CD4-positive, alpha-beta T cell (primary cell): ENCODE data around the gene ZDHHC12. TPM values are rescaled to one million over a fixed set of nuclear protein-coding genes. Genes with fewer than 3 reads are reported as not detected.

ENCODE experiments used
- ATAC-seq: fragments of 200-7000 bp; cut with Tn5 transposase; one replicate; pipeline ENCODE4 v1.10.0; 2022; ENCODE audit warnings: mild to moderate bottlenecking; ENCODE audit not compliant: poor library complexity
- CTCF ChIA-PET: fragments of 350-600 bp; sonication (Branson Sonifier 250); formaldehyde crosslinking; loops from one replicate; lab custom pipeline; 2021; ENCODE audit warnings: antibody characterized with exemption, inconsistent platforms; lab: Charles Lee
- POLR2A ChIA-PET: fragments of 350-600 bp; sonication (Branson Sonifier 250); formaldehyde crosslinking; loops from one replicate; lab custom pipeline; 2021; ENCODE audit warnings: antibody characterized with exemption, inconsistent platforms; lab: Charles Lee
- DNase-seq, 14 experiments: peaks; one replicate each; pipeline ENCODE4 v3.0.0-alpha.2; 2013 to 2020; ENCODE audit warnings: mixed read lengths in 2 of 14
- H3K27ac ChIP-seq, 2 donors: one replicate each; pipeline versions ENCODE4 v1.5.1 to v1.7.0; 2013; ENCODE audit warnings: low read length in 2 of 2, low read depth in 1 of 2, mild to moderate bottlenecking in 1 of 2
- H3K27me3 ChIP-seq, 2 experiments: 1 replicate in 1 of 2; 2 replicates in 1 of 2; pipeline versions ENCODE4 v1.6.1 to v1.7.0; 2013; ENCODE audit warnings: low read length in 2 of 2, control low read depth in 1 of 2, mild to moderate bottlenecking in 1 of 2, moderate library complexity in 1 of 2; ENCODE audit not compliant: insufficient read depth in 2 of 2, control insufficient read depth in 1 of 2
- H3K36me3 ChIP-seq: one replicate; pipeline ENCODE4 v1.6.1; 2013; ENCODE audit warnings: low read length, control low read depth; ENCODE audit not compliant: insufficient read depth
- H3K4me1 ChIP-seq: one replicate; pipeline ENCODE4 v1.6.1; 2013; ENCODE audit warnings: low read length, control low read depth; ENCODE audit not compliant: insufficient read depth
- H3K4me3 ChIP-seq: one replicate; pipeline ENCODE4 v1.5.1; 2013; ENCODE audit warnings: mild to moderate bottlenecking, low read length, moderate library complexity
- H3K9me3 ChIP-seq, 2 experiments: 1 replicate in 1 of 2; 2 replicates in 1 of 2; pipeline versions ENCODE4 v1.6.1 to v1.7.0; 2013; ENCODE audit warnings: low read length in 2 of 2, mild to moderate bottlenecking in 2 of 2, control low read depth in 1 of 2, moderate library complexity in 1 of 2; ENCODE audit not compliant: control insufficient read depth in 1 of 2, insufficient read depth in 1 of 2
- H3K27ac Mint-ChIP-seq: one replicate; pipeline ENCODE4 v1.8.0; 2020; ENCODE audit warnings: mixed read lengths
- H3K27me3 Mint-ChIP-seq: one replicate; pipeline ENCODE4 v1.8.0; 2021; ENCODE audit warnings: mixed read lengths
- H3K36me3 Mint-ChIP-seq: one replicate; pipeline ENCODE4 v1.8.0; 2021; ENCODE audit warnings: low read depth, mixed read lengths
- H3K4me1 Mint-ChIP-seq: one replicate; pipeline ENCODE4 v1.8.0; 2021; ENCODE audit warnings: low read depth, mixed read lengths
- H3K4me3 Mint-ChIP-seq: one replicate; pipeline ENCODE4 v1.8.0; 2020; ENCODE audit warnings: mild to moderate bottlenecking, mixed read lengths
- H3K9me3 Mint-ChIP-seq: one replicate; pipeline ENCODE4 v1.8.0; 2020; ENCODE audit warnings: mixed read lengths
- intact Hi-C, 2 experiments: fragments of 100-400 bp; cut with DNase I in 1 of 2; cut with micrococcal nuclease in 1 of 2; formaldehyde crosslinking; loops; one replicate each; pipeline versions ENCODE4 v1.15.1 to v1.9.0; 2023 to 2025; cut with DNase I, micrococcal nuclease
- total RNA-seq, 174 experiments: library from RNA in 2 of 174; stranded (reverse) in 2 of 174; gene quantifications; one replicate each; pipeline ENCODE4 v1.2.3 and lab custom pipeline; 2021 to 2026
- TF ChIP-seq, protein P1 (sequence below): fragments of 200-600 bp; IDR thresholded peaks from one replicate; pipeline ENCODE4 v1.8.0; 2022; ENCODE audit warnings: antibody characterized with exemption, mild to moderate bottlenecking

Gene ZDHHC12
- total RNA-seq, 2 experiments from 2014 or later = 22.0 to 23.7 TPM

DNA sequence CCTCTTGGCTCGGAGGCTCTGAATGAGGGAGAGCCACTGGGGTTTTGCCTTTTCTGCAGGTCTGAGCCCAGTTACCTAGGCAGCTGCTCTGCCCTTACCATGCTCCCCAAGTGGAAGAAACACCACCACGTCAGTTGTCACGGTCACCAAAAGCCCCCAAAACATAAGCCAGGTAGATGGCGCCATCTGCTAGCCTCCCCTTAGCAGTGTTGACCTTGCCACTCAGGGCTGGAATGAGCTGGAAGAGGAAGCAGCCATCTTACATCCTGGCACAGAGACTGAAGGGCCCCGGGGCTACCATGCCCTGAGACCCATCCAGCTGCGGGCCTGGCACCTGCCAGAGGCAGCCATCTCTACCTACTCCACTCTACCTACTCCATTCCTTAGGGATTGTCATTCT is 40.4 kb upstream of the ZDHHC12 start:
- POLR2A ChIA-PET = interaction anchor here (0.5 kb wide), 1 partner anchor 40 kb away, joined by 3 read pairs; no protein-coding TSS in a partner anchor
- intact Hi-C loops = no loop called here
- H3K9me3 Mint-ChIP-seq = no peaks in the 10 kb centered on the region
- ATAC-seq = no peak
- no peaks in the 10 kb centered on the region for H3K27me3 Mint-ChIP-seq
- CTCF ChIA-PET = no interaction called here
- H3K27ac Mint-ChIP-seq = no peak overlapping the region
- Histone ChIP-seq H3K9me3 (no peaks in the 10 kb centered on the region), H3K27ac (no peak overlapping the region), H3K36me3 (peaks cover 12% of the 10 kb centered on the region), H3K4me1 (peaks cover 10% of the 10 kb centered on the region), H3K4me3 (no peak overlapping the region), H3K27me3 (no peaks in the 10 kb centered on the region)
- TF ChIP-seq, protein P1, sequence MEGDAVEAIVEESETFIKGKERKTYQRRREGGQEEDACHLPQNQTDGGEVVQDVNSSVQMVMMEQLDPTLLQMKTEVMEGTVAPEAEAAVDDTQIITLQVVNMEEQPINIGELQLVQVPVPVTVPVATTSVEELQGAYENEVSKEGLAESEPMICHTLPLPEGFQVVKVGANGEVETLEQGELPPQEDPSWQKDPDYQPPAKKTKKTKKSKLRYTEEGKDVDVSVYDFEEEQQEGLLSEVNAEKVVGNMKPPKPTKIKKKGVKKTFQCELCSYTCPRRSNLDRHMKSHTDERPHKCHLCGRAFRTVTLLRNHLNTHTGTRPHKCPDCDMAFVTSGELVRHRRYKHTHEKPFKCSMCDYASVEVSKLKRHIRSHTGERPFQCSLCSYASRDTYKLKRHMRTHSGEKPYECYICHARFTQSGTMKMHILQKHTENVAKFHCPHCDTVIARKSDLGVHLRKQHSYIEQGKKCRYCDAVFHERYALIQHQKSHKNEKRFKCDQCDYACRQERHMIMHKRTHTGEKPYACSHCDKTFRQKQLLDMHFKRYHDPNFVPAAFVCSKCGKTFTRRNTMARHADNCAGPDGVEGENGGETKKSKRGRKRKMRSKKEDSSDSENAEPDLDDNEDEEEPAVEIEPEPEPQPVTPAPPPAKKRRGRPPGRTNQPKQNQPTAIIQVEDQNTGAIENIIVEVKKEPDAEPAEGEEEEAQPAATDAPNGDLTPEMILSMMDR = no peak
- no peak overlapping the region for H3K4me3 Mint-ChIP-seq
- peaks cover 53% of the 10 kb centered on the region for H3K4me1 Mint-ChIP-seq
- no peak for DNase-seq
- H3K36me3 Mint-ChIP-seq = peaks cover 18% of the 10 kb centered on the region

DNA sequence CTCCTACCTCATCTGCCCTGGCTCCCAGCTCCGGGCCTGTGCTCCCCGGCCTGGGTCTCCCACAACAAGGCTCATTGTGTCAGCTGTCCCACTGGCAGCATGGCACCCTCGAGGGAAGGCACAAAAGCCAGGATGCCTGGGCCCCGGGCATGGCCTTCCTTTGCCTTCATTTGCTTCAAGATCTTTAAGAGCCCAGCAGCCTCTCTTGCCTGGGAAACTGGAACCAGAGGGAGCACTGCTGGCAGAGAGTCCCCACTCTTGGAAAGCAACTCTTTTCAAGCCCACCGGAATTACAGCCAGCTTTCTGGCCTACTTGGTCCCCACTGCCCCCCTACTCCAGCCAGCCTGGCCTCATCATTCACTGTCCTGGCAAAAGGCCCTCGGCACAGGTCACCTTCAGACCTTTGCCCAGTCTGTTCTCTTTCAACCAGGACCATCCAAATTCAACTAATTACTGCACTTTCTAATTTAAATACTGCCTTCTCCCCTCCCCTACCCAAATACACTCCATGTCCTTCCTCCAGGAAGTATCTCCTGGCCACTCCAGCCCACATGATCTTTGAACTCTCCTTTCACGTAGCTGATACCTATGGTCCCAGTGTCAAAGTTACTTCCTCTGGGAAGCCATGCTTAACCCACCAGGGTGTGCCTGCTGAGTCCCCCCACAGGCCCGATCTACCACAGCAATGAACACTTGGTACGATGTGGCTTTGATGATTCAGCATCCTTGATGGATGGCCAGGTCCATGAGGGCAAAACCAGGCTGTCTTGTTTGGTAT is 38.9 kb upstream of the ZDHHC12 start:
- no peaks in the 10 kb centered on the region for H3K9me3 Mint-ChIP-seq
- no peak overlapping the region for H3K4me3 Mint-ChIP-seq
- Histone ChIP-seq H3K27ac (no peak overlapping the region), H3K9me3 (no peaks in the 10 kb centered on the region), H3K4me1 (peaks cover 6% of the 10 kb centered on the region), H3K4me3 (no peak overlapping the region), H3K27me3 (no peaks in the 10 kb centered on the region), H3K36me3 (peaks cover 5% of the 10 kb centered on the region)
- intact Hi-C loops = no loop called here
- peaks cover 39% of the 10 kb centered on the region for H3K4me1 Mint-ChIP-seq
- no peaks in the 10 kb centered on the region for H3K27me3 Mint-ChIP-seq
- ATAC-seq = no peak
- no peak overlapping the region for H3K27ac Mint-ChIP-seq
- H3K36me3 Mint-ChIP-seq = peaks cover 15% of the 10 kb centered on the region
- DNase-seq = no peak
- ChIA-PET CTCF (no interaction called here), POLR2A (no interaction called here)
- TF ChIP-seq, protein P1 = no peak

DNA sequence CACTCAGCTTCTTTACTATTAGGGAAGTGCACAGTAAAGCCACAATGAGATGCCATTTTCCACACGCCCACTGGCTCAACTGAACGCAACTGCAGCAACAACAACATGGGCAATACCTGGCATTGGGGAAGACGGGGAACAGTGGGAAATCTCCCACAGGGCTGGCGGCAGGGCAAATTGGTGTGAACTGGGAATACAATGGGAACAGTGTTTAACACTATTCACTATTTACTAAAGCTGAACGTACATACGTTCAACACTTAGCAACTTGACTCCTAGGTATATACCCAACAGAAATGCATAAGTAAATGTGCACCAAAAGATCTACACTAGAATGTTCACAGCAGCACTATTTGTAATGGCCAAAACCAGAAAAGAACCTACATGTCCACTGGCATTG is 33.7 kb upstream of the ZDHHC12 start:
- no peaks in the 10 kb centered on the region for H3K9me3 Mint-ChIP-seq
- Histone ChIP-seq H3K27ac (no peak overlapping the region), H3K4me1 (no peaks in the 10 kb centered on the region), H3K4me3 (no peak overlapping the region), H3K9me3 (peaks cover 0 to 4% of the 10 kb centered on the region in 2 experiments), H3K36me3 (peaks cover 17% of the 10 kb centered on the region), H3K27me3 (no peaks in the 10 kb centered on the region)
- H3K36me3 Mint-ChIP-seq = peaks cover 17% of the 10 kb centered on the region
- peaks cover 13% of the 10 kb centered on the region for H3K4me1 Mint-ChIP-seq
- H3K27me3 Mint-ChIP-seq = no peaks in the 10 kb centered on the region
- no peak overlapping the region for H3K27ac Mint-ChIP-seq
- TF ChIP-seq, protein P1 = no peak
- ChIA-PET POLR2A (no interaction called here), CTCF (interaction anchor here (1.4 kb wide), 1 partner anchor 61 kb away, joined by 3 read pairs; the partner anchor contains the start of gene ENDOG)
- DNase-seq (no peak), ATAC-seq (no peak)
- H3K4me3 Mint-ChIP-seq = no peak overlapping the region
- intact Hi-C loops = no loop called here
